IMR-90 (cell line): ENCODE data around the gene PPP2R1A. TPM values are rescaled to one million over a fixed set of nuclear protein-coding genes. Genes with fewer than 3 reads are reported as not detected.

Source experiments
- ATAC-seq: fragments of 200-7000 bp; cut with Tn5 transposase; 2 replicates; pipeline ENCODE4 v1.9.1; 2020; ENCODE audit warnings: low read depth, mild to moderate bottlenecking, moderate library complexity
- BruUV-seq: library from RNA; stranded (reverse); fragments of 400-500 nt; replicated peaks from 2 replicates; lab custom pipeline; 2021; lab: Mats Ljungman, UMichigan
- CTCF ChIA-PET: fragments of 300-600 bp; formaldehyde crosslinking; extraction: SDS; loops from one replicate; lab custom pipeline; 2021; ENCODE audit warnings: antibody characterized with exemption; lab: Yijun Ruan, JAX
- POLR2A ChIA-PET: fragments of 300-600 bp; sonication (Branson Sonifier 250); formaldehyde crosslinking; loops from one replicate; lab custom pipeline; 2022; ENCODE audit warnings: antibody characterized with exemption; ENCODE audit not compliant: unreplicated experiment; lab: Charles Lee
- DNase-seq: peaks from one replicate; pipeline ENCODE4 v3.0.0; 2013
- H2AFZ ChIP-seq: replicated peaks from 2 replicates; pipeline ENCODE3; 2013; ENCODE audit warnings: low read length, mild to moderate bottlenecking; ENCODE audit not compliant: poor library complexity
- H2AK5ac ChIP-seq: 2 replicates; pipeline ENCODE4 v1.6.1; 2013; ENCODE audit warnings: low read depth, low read length, inconsistent platforms
- H2AK9ac ChIP-seq: replicated peaks from 2 replicates; pipeline ENCODE3; 2013; ENCODE audit warnings: mild to moderate bottlenecking, low read depth, low read length, moderate library complexity; ENCODE audit not compliant: poor library complexity
- H2BK120ac ChIP-seq: 2 replicates; pipeline ENCODE4 v1.6.1; 2013; ENCODE audit warnings: low read depth, low read length, inconsistent platforms
- H2BK15ac ChIP-seq: 3 replicates; pipeline ENCODE4 v1.6.1; 2013; ENCODE audit warnings: low read depth, low read length, inconsistent platforms
- H2BK20ac ChIP-seq: 2 replicates; pipeline ENCODE4 v1.6.1; 2013; ENCODE audit warnings: low read depth, mild to moderate bottlenecking, inconsistent platforms, low read length, moderate library complexity
- H2BK5ac ChIP-seq: 2 replicates; pipeline ENCODE4 v1.6.1; 2013; ENCODE audit warnings: mild to moderate bottlenecking, low read depth, low read length, inconsistent platforms; ENCODE audit not compliant: poor library complexity, severe bottlenecking
- H3K14ac ChIP-seq: replicated peaks from 2 replicates; pipeline ENCODE4 v1.6.1; 2013; ENCODE audit warnings: low read depth, low read length, inconsistent platforms
- H3K18ac ChIP-seq: 2 replicates; pipeline ENCODE4 v1.6.1; 2013; ENCODE audit warnings: low read depth, low read length, control low read depth
- H3K23ac ChIP-seq: 2 replicates; pipeline ENCODE4 v1.6.1; 2013; ENCODE audit warnings: low read depth, low read length, inconsistent platforms
- H3K27ac ChIP-seq: 2 replicates; pipeline ENCODE4 v1.5.1; 2013; ENCODE audit warnings: mild to moderate bottlenecking, control low read depth, low read length; ENCODE audit not compliant: insufficient read depth
- H3K27me3 ChIP-seq: 2 replicates; pipeline ENCODE4 v1.6.1; 2013; ENCODE audit warnings: low read length; ENCODE audit not compliant: control insufficient read depth, insufficient read depth
- H3K36me3 ChIP-seq: 2 replicates; pipeline ENCODE4 v1.6.1; 2013; ENCODE audit warnings: low read length, mixed read lengths; ENCODE audit not compliant: control insufficient read depth, insufficient read depth
- H3K4ac ChIP-seq: 2 replicates; pipeline ENCODE4 v1.6.1; 2013; ENCODE audit warnings: low read depth, low read length, inconsistent platforms
- H3K4me1 ChIP-seq: 2 replicates; pipeline ENCODE4 v1.6.1; 2013; ENCODE audit warnings: low read length, mixed read lengths; ENCODE audit not compliant: control insufficient read depth, insufficient read depth
- H3K4me2 ChIP-seq: 2 replicates; pipeline ENCODE4 v1.6.1; 2013; ENCODE audit warnings: low read depth, mild to moderate bottlenecking, control low read depth, low read length, moderate library complexity
- H3K4me3 ChIP-seq: 2 replicates; pipeline ENCODE4 v1.5.1; 2013; ENCODE audit warnings: low read depth, mild to moderate bottlenecking, control low read depth, low read length, moderate library complexity; ENCODE audit not compliant: insufficient read depth
- H3K56ac ChIP-seq: 2 replicates; pipeline ENCODE4 v1.6.1; 2013; ENCODE audit warnings: low read length, inconsistent platforms; ENCODE audit not compliant: insufficient read depth; ENCODE audit errors: extremely low read depth
- H3K79me1 ChIP-seq, 2 experiments: 2 replicates each; pipeline ENCODE4 v1.6.1; 2013; ENCODE audit warnings: low read length in 2 of 2, inconsistent platforms in 1 of 2, low read depth in 1 of 2
- H3K9ac ChIP-seq: 2 replicates; pipeline ENCODE4 v1.6.1; 2013; ENCODE audit warnings: low read depth, low read length, control low read depth
- H3K9me1 ChIP-seq: 2 replicates; pipeline ENCODE4 v1.6.1; 2013; ENCODE audit warnings: low read length, inconsistent platforms; ENCODE audit not compliant: insufficient read depth
- H3K9me3 ChIP-seq: 2 replicates; pipeline ENCODE4 v1.6.1; 2013; ENCODE audit warnings: low read length; ENCODE audit not compliant: control insufficient read depth, insufficient read depth
- H4K20me1 ChIP-seq: 2 replicates; pipeline ENCODE4 v1.6.1; 2013; ENCODE audit warnings: low read length, inconsistent platforms; ENCODE audit not compliant: insufficient read depth
- H4K5ac ChIP-seq: 2 replicates; pipeline ENCODE4 v1.6.1; 2013; ENCODE audit warnings: mild to moderate bottlenecking, low read depth, low read length, control low read depth
- H4K8ac ChIP-seq, 2 experiments: 2 replicates each; pipeline ENCODE4 v1.6.1; 2013; ENCODE audit warnings: low read depth in 2 of 2, low read length in 2 of 2, control low read depth in 1 of 2, inconsistent platforms in 1 of 2
- H4K91ac ChIP-seq: 2 replicates; pipeline ENCODE4 v1.6.1; 2013; ENCODE audit warnings: low read depth, low read length, inconsistent platforms; ENCODE audit not compliant: insufficient read depth
- BHLHE40 ChIP-seq: fragments of 150-350 bp; IDR thresholded peaks from 2 replicates; pipeline ENCODE4 v1.6.1; 2016; ENCODE audit warnings: mild to moderate bottlenecking, low read depth, low read length
- CEBPB ChIP-seq: IDR thresholded peaks from 2 replicates; pipeline ENCODE4 v1.6.1; 2012; ENCODE audit warnings: low read depth, low read length, improper control_type of control experiment
- CHD1 ChIP-seq: IDR thresholded peaks from 2 replicates; pipeline ENCODE4 v1.6.1; 2012; ENCODE audit warnings: low read depth, low read length, improper control_type of control experiment
- ELK1 ChIP-seq: fragments of 150-350 bp; IDR thresholded peaks from 2 replicates; pipeline ENCODE4 v1.6.1; 2016; ENCODE audit warnings: low read depth, mild to moderate bottlenecking, low read length, moderate library complexity, borderline replicate concordance
- FOS ChIP-seq: fragments of 150-350 bp; IDR thresholded peaks from 2 replicates; pipeline ENCODE4 v1.6.1; 2016; ENCODE audit warnings: low read depth, low read length
- MAFK ChIP-seq: IDR thresholded peaks from 2 replicates; pipeline ENCODE4 v1.6.1; 2012; ENCODE audit warnings: low read depth, low read length, improper control_type of control experiment
- MAZ ChIP-seq: IDR thresholded peaks from 2 replicates; pipeline ENCODE4 v1.6.1; 2012; ENCODE audit warnings: low read depth, mild to moderate bottlenecking, low read length, improper control_type of control experiment, moderate library complexity, borderline replicate concordance
- MXI1 ChIP-seq: IDR thresholded peaks from 2 replicates; pipeline ENCODE4 v1.6.1; 2012; ENCODE audit warnings: low read depth, mild to moderate bottlenecking, low read length, moderate library complexity, borderline replicate concordance
- NFE2L2 ChIP-seq: fragments of 150-350 bp; IDR thresholded peaks from 2 replicates; pipeline ENCODE4 v1.6.1; 2016; ENCODE audit warnings: low read depth, mild to moderate bottlenecking, low read length
- POLR2A ChIP-seq: IDR thresholded peaks from 2 replicates; pipeline ENCODE4 v1.6.1; 2012; ENCODE audit warnings: mild to moderate bottlenecking, low read depth, low read length
- RAD21 ChIP-seq: IDR thresholded peaks from 2 replicates; pipeline ENCODE4 v1.6.1; 2012; ENCODE audit warnings: low read length, improper control_type of control experiment
- RCOR1 ChIP-seq: IDR thresholded peaks from 2 replicates; pipeline ENCODE4 v1.6.1; 2012; ENCODE audit warnings: mild to moderate bottlenecking, low read length, improper control_type of control experiment; ENCODE audit not compliant: insufficient replicate concordance
- RFX5 ChIP-seq: IDR thresholded peaks from 2 replicates; pipeline ENCODE4 v1.8.0; 2012; ENCODE audit warnings: low read depth, mild to moderate bottlenecking, low read length, moderate library complexity
- SMC3 ChIP-seq: fragments of 150-350 bp; IDR thresholded peaks from 2 replicates; pipeline ENCODE4 v1.6.1; 2016; ENCODE audit warnings: low read depth, mild to moderate bottlenecking, antibody characterized with exemption, low read length, moderate library complexity
- WGBS, 2 experiments: methylation state at CpG; one replicate each; pipeline versions ENCODE4 v1.1.5 to v1.1.7; 2013; ENCODE audit warnings: missing lambda C conversion rate in 2 of 2; ENCODE audit not compliant: insufficient read length in 1 of 2; ENCODE audit errors: extremely low coverage in 2 of 2; 5-methylcytosine and 5-hydroxymethylcytosine counted together
- dilution Hi-C: fragments of 300-500 bp; cut with HindIII; formaldehyde crosslinking; loops from one replicate; pipeline ENCODE4 v1.14.3; 2018; ENCODE audit warnings: low sequenced_read_pairs; ENCODE audit not compliant: unreplicated experiment
- in situ Hi-C: fragments of 300-500 bp; cut with MboI; formaldehyde crosslinking; loops from 3 replicates; pipeline ENCODE4 v1.14.3; 2019; ENCODE audit warnings: low sequenced_read_pairs, inconsistent platforms, mixed read lengths
- intact Hi-C: fragments of 100-400 bp; cut with micrococcal nuclease; formaldehyde crosslinking; loops from 2 replicates; pipeline ENCODE4 v1.10.0; 2022
- polyA plus RNA-seq, 3 experiments: library from polyadenylated mRNA; depleted of rRNA; stranded (reverse); fragments of >200 nt; gene quantifications; 2 replicates each; pipeline ENCODE4 v1.2.3, GENCODE V29; 2012; ENCODE audit warnings: low replicate concordance in 1 of 3
- total RNA-seq: library from RNA; depleted of rRNA; stranded (reverse); fragments of >200 nt; gene quantifications from 2 replicates; pipeline ENCODE4 v1.2.3, GENCODE V29; 2012
- TF ChIP-seq, protein P1 (sequence below): fragments of 150-350 bp; IDR thresholded peaks from 2 replicates; pipeline ENCODE4 v1.6.1; 2017; ENCODE audit warnings: mild to moderate bottlenecking, antibody characterized with exemption, low read length, low read depth
- TF ChIP-seq, protein P2 (sequence below): conservative IDR thresholded peaks from 2 replicates; pipeline ENCODE4 v1.5.1; 2012; ENCODE audit warnings: mild to moderate bottlenecking, low read depth, low read length, improper control_type of control experiment

The PPP2R1A gene
- total and polyA plus RNA-seq, 2 of the 4 experiments (the other 2 are of a cell fraction), result 173 to 250 TPM

- Histone ChIP-seq H2AK5ac (no peak overlapping the region), H3K4me1 (no peaks in the 10 kb centered on the region; the same call in 1 of the 2 replicates), H3K9me3 (peaks cover 11% of the 10 kb centered on the region), H2BK5ac (no peak overlapping the region), H2AK9ac (no peak overlapping the region), H2BK120ac (no peak overlapping the region), H2BK20ac (no peak overlapping the region), H3K4me3 (no peak overlapping the region), H4K8ac (no peak overlapping the region), H3K4me2 (no peak overlapping the region), H3K56ac (no peak overlapping the region), H2AFZ (no peak overlapping the region), H3K27me3 (no peaks in the 10 kb centered on the region), H3K36me3 (peaks cover 19% of the 10 kb centered on the region), H2BK15ac (no peak overlapping the region), H4K91ac (no peak overlapping the region), H3K23ac (no peak overlapping the region), H3K18ac (no peak overlapping the region), H3K9me1 (no peaks in the 10 kb centered on the region), H3K14ac (no peak overlapping the region), H4K5ac (no peak overlapping the region), H4K20me1 (peaks cover 3% of the 10 kb centered on the region; the same call in 1 of the 2 replicates), H3K9ac (no peak overlapping the region), H3K27ac (no peak overlapping the region), H3K79me1 (peaks cover 32 to 42% of the 10 kb centered on the region in 2 experiments), H3K4ac (no peak overlapping the region)
- ATAC-seq (no peak), DNase-seq (no peak)
- in situ Hi-C loops, result no loop called here
- no peak for TF ChIP-seq ELK1
- no peak for TF ChIP-seq CHD1
- TF ChIP-seq CEBPB, result no peak
- TF ChIP-seq, protein P1, sequence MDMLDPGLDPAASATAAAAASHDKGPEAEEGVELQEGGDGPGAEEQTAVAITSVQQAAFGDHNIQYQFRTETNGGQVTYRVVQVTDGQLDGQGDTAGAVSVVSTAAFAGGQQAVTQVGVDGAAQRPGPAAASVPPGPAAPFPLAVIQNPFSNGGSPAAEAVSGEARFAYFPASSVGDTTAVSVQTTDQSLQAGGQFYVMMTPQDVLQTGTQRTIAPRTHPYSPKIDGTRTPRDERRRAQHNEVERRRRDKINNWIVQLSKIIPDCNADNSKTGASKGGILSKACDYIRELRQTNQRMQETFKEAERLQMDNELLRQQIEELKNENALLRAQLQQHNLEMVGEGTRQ, result no peak
- TF ChIP-seq BHLHE40, result no peak
- no peak for TF ChIP-seq RFX5
- no peak for TF ChIP-seq MXI1
- TF ChIP-seq RAD21, result no peak
- TF ChIP-seq NFE2L2, result no peak
- TF ChIP-seq FOS, result no peak
- TF ChIP-seq MAZ, result no peak
- no peak for TF ChIP-seq SMC3
- no peak for TF ChIP-seq RCOR1
- TF ChIP-seq POLR2A, result no peak
- TF ChIP-seq, protein P2, sequence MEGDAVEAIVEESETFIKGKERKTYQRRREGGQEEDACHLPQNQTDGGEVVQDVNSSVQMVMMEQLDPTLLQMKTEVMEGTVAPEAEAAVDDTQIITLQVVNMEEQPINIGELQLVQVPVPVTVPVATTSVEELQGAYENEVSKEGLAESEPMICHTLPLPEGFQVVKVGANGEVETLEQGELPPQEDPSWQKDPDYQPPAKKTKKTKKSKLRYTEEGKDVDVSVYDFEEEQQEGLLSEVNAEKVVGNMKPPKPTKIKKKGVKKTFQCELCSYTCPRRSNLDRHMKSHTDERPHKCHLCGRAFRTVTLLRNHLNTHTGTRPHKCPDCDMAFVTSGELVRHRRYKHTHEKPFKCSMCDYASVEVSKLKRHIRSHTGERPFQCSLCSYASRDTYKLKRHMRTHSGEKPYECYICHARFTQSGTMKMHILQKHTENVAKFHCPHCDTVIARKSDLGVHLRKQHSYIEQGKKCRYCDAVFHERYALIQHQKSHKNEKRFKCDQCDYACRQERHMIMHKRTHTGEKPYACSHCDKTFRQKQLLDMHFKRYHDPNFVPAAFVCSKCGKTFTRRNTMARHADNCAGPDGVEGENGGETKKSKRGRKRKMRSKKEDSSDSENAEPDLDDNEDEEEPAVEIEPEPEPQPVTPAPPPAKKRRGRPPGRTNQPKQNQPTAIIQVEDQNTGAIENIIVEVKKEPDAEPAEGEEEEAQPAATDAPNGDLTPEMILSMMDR, result no peak
- no peak for TF ChIP-seq MAFK
- no CpG with 5 or more reads among the region's 5 CpGs for WGBS, 2 experiments
- no TSS peak for BruUV-seq
- ChIA-PET POLR2A (no interaction called here), CTCF (no interaction called here)
- dilution Hi-C loops, result no loop called here
- intact Hi-C loops, result no loop called here
These were observed 86.1 kb downstream of the PPP2R1A start for GRCh38 chr19:52275988-52276387.
